CD1c-positive myeloid dendritic cell (primary cell): Measurements from ENCODE around the gene IGSF9.
A peak's percentile ranks its signal among the peaks of the same experiment; 100 is the strongest.
"Not testable (repeated sequence)": the region's sequence is repeated elsewhere in the genome, so short reads cannot be mapped to it uniquely, and the experiment has no call there.

Source experiments
- DNase-seq: peaks from one replicate; pipeline ENCODE4 v3.0.0-alpha.2; 2016; ENCODE audit errors: extremely low spot score

Gene IGSF9

GRCh38 chr1:159899634-159900033, 45.8 kb downstream of the IGSF9 start:
- DNase-seq = not testable (repeated sequence)

GRCh38 chr1:159898527-159898926, 46.9 kb downstream of the IGSF9 start:
- peak; percentile 38 for DNase-seq

- DNase-seq = peak; percentile 85
These were observed 47.5 kb downstream of the IGSF9 start for GRCh38 chr1:159897962-159898361.

GRCh38 chr1:159896546-159896930, 48.9 kb downstream of the IGSF9 start:
- no peak for DNase-seq

- peak; percentile 62 for DNase-seq
These were observed 49.4 kb downstream of the IGSF9 start for GRCh38 chr1:159895836-159896545.

- DNase-seq = no peak
These were observed 50.1 kb downstream of the IGSF9 start for GRCh38 chr1:159895286-159895685.

- no peak for DNase-seq
These were observed 52.5 kb downstream of the IGSF9 start for GRCh38 chr1:159892944-159893343.

GRCh38 chr1:159891275-159892157, 53.9 kb downstream of the IGSF9 start:
- peak; percentile 93 for DNase-seq

GRCh38 chr1:159890390-159890789, 55.0 kb downstream of the IGSF9 start:
- no peak for DNase-seq

- DNase-seq = peak; percentile 85
These were observed 55.6 kb downstream of the IGSF9 start for GRCh38 chr1:159889821-159890252.

GRCh38 chr1:159889202-159889601, 56.2 kb downstream of the IGSF9 start:
- DNase-seq = no peak

GRCh38 chr1:159884296-159884695, 61.1 kb downstream of the IGSF9 start:
- no peak for DNase-seq

GRCh38 chr1:159883134-159883533, 62.3 kb downstream of the IGSF9 start:
- DNase-seq = no peak

- DNase-seq = peak; percentile 21
These were observed 62.9 kb downstream of the IGSF9 start for GRCh38 chr1:159882527-159882862.

GRCh38 chr1:159881622-159882526, 63.5 kb downstream of the IGSF9 start:
- peak; percentile 52 for DNase-seq

- peak; percentile 16 for DNase-seq
These were observed 65.0 kb downstream of the IGSF9 start for GRCh38 chr1:159880430-159880829.

- peak; percentile 62 for DNase-seq
These were observed 65.4 kb downstream of the IGSF9 start for GRCh38 chr1:159879977-159880376.

- DNase-seq = no peak
These were observed 66.3 kb downstream of the IGSF9 start for GRCh38 chr1:159879136-159879535.

- DNase-seq = no peak
These were observed 67.5 kb downstream of the IGSF9 start for GRCh38 chr1:159877695-159878444.
